ENCODE data around the gene MAPRE3.

MAPRE3 gene

DNA sequence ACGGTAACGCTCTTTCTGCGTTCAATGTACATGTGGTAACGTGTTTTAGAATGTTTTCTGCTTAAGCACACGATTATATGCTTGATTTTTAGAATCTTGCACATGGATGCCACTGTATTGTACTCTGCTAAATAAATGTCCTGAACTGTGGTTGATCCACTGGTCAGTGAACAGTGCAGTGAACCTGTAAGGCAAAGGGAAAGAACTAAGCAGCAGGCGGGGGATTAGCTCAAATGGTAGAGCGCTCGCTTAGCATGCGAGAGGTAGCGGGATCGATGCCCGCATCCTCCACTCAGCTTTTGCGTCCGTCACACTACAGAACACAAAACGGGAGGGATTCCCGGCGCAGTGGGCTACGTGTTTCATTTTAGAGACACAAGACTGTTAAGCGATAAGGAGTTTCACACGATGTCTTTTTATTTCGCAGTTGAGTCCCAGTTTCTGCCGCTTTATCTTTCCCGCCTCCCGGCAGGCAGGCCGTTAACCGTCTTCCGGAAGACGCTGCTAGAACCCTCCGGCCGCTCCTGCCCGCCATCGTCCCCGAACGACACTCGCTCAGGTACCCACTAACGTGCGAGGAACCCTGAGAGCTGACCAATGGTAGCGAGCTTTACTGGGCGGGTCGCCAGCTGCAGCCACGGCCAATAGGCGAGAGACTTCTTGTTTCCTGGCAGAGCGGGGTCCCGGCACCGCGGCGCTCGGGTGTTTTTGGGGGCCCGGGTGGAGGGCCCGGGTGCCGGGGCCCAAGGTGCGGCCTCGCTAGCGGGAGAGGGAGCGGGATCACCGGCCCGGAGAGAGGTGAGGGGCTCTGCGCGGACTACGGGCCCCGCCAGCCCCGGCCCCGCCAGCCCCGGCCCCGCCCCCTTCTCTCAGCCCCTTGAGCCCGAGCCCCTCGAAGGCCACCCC is 80.8 kb downstream of the MAPRE3 start, which contains the start of gene AGBL5 (continued):
- TF ChIP-seq, protein P1, sequence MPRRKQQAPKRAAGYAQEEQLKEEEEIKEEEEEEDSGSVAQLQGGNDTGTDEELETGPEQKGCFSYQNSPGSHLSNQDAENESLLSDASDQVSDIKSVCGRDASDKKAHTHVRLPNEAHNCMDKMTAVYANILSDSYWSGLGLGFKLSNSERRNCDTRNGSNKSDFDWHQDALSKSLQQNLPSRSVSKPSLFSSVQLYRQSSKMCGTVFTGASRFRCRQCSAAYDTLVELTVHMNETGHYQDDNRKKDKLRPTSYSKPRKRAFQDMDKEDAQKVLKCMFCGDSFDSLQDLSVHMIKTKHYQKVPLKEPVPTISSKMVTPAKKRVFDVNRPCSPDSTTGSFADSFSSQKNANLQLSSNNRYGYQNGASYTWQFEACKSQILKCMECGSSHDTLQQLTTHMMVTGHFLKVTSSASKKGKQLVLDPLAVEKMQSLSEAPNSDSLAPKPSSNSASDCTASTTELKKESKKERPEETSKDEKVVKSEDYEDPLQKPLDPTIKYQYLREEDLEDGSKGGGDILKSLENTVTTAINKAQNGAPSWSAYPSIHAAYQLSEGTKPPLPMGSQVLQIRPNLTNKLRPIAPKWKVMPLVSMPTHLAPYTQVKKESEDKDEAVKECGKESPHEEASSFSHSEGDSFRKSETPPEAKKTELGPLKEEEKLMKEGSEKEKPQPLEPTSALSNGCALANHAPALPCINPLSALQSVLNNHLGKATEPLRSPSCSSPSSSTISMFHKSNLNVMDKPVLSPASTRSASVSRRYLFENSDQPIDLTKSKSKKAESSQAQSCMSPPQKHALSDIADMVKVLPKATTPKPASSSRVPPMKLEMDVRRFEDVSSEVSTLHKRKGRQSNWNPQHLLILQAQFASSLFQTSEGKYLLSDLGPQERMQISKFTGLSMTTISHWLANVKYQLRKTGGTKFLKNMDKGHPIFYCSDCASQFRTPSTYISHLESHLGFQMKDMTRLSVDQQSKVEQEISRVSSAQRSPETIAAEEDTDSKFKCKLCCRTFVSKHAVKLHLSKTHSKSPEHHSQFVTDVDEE (CRISPR knock-in tag; IDR thresholded peaks at IDR 0.05) = 0 out of 2 replicates have a peak, but pooled peaks have one; percentile 77
- TF ChIP-seq RARB (CRISPR knock-in tag; IDR thresholded peaks at IDR 0.05) = no peak

DNA sequence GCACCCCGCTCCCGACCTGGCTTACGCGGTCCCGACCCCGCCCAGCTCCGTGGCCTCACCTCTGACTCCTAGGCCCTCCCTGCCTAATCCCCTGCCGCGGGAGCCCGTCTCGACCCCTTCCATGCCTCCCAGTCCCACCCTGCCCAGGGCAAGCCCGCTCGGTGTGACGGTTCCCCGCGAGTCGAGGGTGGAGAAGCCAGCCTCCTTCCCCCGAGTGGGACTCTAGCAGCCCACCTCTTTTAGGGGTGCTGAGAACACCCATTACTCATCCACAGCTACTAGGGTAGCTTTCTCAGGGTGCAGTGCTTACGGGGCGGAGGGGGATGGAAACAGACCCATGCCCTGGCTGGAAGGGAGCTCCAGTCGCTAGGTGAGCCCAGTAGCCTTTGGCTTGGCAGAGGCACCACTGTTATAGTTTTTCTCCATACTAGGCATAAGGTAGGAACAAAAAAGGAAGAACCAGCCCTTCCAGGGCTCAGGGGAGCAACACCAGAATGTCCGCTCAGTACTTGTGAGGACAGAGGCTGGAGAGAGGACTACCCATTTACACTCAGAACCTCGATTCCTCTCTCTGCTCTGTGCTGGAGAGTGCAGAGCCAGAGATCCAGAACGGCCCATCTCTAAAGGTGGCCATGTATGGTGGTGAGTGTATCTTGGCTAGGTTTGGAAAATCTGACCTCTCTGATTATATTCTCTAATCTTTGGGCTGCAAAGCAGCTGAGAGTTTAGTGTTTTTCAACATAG is 81.6 kb downstream of the MAPRE3 start:
- TF ChIP-seq ZFP3 (CRISPR knock-in tag; IDR thresholded peaks at IDR 0.05) (no peak), POU6F1 (CRISPR knock-in tag; IDR thresholded peaks at IDR 0.05; ENCODE audit: borderline replicate concordance, low read depth) (no peak), CSDC2 (CRISPR knock-in tag; IDR thresholded peaks at IDR 0.05) (no peak), ZNF8 (CRISPR knock-in tag; IDR thresholded peaks at IDR 0.05) (no peak), ARNTL (CRISPR knock-in tag; IDR thresholded peaks at IDR 0.05; ENCODE audit: borderline replicate concordance, low read depth) (no peak), GLIS3 (CRISPR knock-in tag; IDR thresholded peaks at IDR 0.05) (no peak), TCF4 (CRISPR knock-in tag; IDR thresholded peaks at IDR 0.05; ENCODE audit: borderline replicate concordance) (no peak), TOX (CRISPR knock-in tag; IDR thresholded peaks at IDR 0.05; ENCODE audit: borderline replicate concordance) (no peak), ZNF565 (CRISPR knock-in tag; conservative IDR thresholded peaks at IDR 0.05; ENCODE audit: low read depth) (no peak; the same call in 1 of the 2 replicates), RARB (CRISPR knock-in tag; IDR thresholded peaks at IDR 0.05) (no peak), ZC3H10 (CRISPR knock-in tag; IDR thresholded peaks at IDR 0.05) (no peak), ISL1 (CRISPR knock-in tag; IDR thresholded peaks at IDR 0.05) (no peak), ZNF70 (CRISPR knock-in tag; IDR thresholded peaks at IDR 0.05) (no peak), OSR1 (CRISPR knock-in tag; IDR thresholded peaks at IDR 0.05) (no peak)
- TF ChIP-seq, protein P2, sequence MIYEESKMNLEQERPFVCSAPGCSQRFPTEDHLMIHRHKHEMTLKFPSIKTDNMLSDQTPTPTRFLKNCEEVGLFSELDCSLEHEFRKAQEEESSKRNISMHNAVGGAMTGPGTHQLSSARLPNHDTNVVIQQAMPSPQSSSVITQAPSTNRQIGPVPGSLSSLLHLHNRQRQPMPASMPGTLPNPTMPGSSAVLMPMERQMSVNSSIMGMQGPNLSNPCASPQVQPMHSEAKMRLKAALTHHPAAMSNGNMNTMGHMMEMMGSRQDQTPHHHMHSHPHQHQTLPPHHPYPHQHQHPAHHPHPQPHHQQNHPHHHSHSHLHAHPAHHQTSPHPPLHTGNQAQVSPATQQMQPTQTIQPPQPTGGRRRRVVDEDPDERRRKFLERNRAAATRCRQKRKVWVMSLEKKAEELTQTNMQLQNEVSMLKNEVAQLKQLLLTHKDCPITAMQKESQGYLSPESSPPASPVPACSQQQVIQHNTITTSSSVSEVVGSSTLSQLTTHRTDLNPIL (CRISPR knock-in tag; IDR thresholded peaks at IDR 0.05; ENCODE audit: low read depth) = no peak
- ATAC-seq = peak; percentile 0

- ATAC-seq = no peak
- no peak for TF ChIP-seq POU6F1 (CRISPR knock-in tag; IDR thresholded peaks at IDR 0.05; ENCODE audit: borderline replicate concordance, low read depth)
- no peak for TF ChIP-seq ISL1 (CRISPR knock-in tag; IDR thresholded peaks at IDR 0.05)
- no peak for TF ChIP-seq CSDC2 (CRISPR knock-in tag; IDR thresholded peaks at IDR 0.05)
- TF ChIP-seq, protein P2 (CRISPR knock-in tag; IDR thresholded peaks at IDR 0.05; ENCODE audit: low read depth) = no peak
- TF ChIP-seq TCF4 (CRISPR knock-in tag; IDR thresholded peaks at IDR 0.05; ENCODE audit: borderline replicate concordance) = no peak
- TF ChIP-seq ZNF565 (CRISPR knock-in tag; conservative IDR thresholded peaks at IDR 0.05; ENCODE audit: low read depth) = no peak
- TF ChIP-seq ARNTL (CRISPR knock-in tag; IDR thresholded peaks at IDR 0.05; ENCODE audit: borderline replicate concordance, low read depth) = no peak
- no peak for TF ChIP-seq ZFP3 (CRISPR knock-in tag; IDR thresholded peaks at IDR 0.05)
- TF ChIP-seq, protein P1 (CRISPR knock-in tag; IDR thresholded peaks at IDR 0.05) = no peak
- no peak for TF ChIP-seq ESRRG (CRISPR knock-in tag; IDR thresholded peaks at IDR 0.05)
- no peak for TF ChIP-seq PPARA (CRISPR knock-in tag; IDR thresholded peaks at IDR 0.05; ENCODE audit: borderline replicate concordance)
These were observed 82.9 kb downstream of the MAPRE3 start for GRCh38 chr2:27053321-27053720.

Measured in SK-N-SH treated with all-trans-retinoic acid at 6 μM for 48 hours (cell line).